A673 (cell line): ENCODE measurements around the gene NFASC.

Source experiments
- EZH2 ChIP-seq: fragments of 200-600 bp; sonication (generic); IDR thresholded peaks from 2 replicates; pipeline ENCODE4 v1.6.1; 2017; ENCODE audit warnings: borderline replicate concordance, low read depth, mild to moderate bottlenecking, mixed read lengths, antibody characterized with exemption, low read length; ENCODE audit not compliant: poor library complexity, severe bottlenecking
- TF ChIP-seq, protein P1 (sequence below): fragments of 300-800, 200-600 bp; sonication (generic); conservative IDR thresholded peaks from 2 replicates; pipeline ENCODE4 v1.5.1; 2017; ENCODE audit warnings: low read depth, mild to moderate bottlenecking, antibody characterized with exemption, low read length, moderate library complexity, mixed read lengths

DNA sequence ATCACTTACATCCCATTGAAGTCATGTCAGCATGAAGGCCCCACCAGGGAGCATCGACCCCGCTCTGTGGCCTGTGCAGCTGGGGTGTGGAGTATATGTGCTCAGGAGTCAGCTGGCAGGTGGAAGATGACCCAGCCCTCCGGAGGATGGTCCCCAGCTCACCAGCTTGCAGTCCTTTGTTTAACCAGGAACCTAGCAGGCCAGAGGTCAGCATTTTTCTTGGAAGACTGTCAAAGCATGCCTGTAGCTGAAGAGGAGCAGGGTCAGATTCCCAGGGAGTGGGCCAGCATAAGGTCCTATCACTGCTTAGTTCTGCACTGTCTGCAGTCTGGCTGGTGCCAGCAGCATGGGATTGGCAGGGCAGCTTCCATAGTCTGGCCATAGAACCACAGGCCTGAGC is 12.7 kb downstream of the NFASC start:
- TF ChIP-seq, protein P1, sequence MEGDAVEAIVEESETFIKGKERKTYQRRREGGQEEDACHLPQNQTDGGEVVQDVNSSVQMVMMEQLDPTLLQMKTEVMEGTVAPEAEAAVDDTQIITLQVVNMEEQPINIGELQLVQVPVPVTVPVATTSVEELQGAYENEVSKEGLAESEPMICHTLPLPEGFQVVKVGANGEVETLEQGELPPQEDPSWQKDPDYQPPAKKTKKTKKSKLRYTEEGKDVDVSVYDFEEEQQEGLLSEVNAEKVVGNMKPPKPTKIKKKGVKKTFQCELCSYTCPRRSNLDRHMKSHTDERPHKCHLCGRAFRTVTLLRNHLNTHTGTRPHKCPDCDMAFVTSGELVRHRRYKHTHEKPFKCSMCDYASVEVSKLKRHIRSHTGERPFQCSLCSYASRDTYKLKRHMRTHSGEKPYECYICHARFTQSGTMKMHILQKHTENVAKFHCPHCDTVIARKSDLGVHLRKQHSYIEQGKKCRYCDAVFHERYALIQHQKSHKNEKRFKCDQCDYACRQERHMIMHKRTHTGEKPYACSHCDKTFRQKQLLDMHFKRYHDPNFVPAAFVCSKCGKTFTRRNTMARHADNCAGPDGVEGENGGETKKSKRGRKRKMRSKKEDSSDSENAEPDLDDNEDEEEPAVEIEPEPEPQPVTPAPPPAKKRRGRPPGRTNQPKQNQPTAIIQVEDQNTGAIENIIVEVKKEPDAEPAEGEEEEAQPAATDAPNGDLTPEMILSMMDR = no peak
- TF ChIP-seq EZH2 = no peak
